ENCODE results near the gene IL26. TPM values are rescaled to one million over a fixed set of nuclear protein-coding genes. Genes with fewer than 3 reads are reported as not detected.

IL26 gene
- total RNA-seq, 2 donors from 2014 or later, result not detected

GRCh38 chr12:68180792-68181744 lies 44.5 kb downstream of the IL26 start:
- no peaks in the 10 kb centered on the region for H3K9me3 ChIP-seq
- TF ChIP-seq CTCF (IDR thresholded peaks at IDR 0.05), result no peak
- no peak for TF ChIP-seq POLR2AphosphoS5 (IDR thresholded peaks at IDR 0.05)
- TF ChIP-seq POLR2A (IDR thresholded peaks at IDR 0.05), result no peak
- DNase-seq (ENCODE audit: low spot score), result no peak
- intact Hi-C loops (cut with DNase I), result no loop called here
- H3K4me1 ChIP-seq (replicated peaks), result no peaks in the 10 kb centered on the region
- H3K27me3 ChIP-seq (replicated peaks; ENCODE audit: insufficient read depth), result no peaks in the 10 kb centered on the region
- H3K4me3 ChIP-seq, result no peak overlapping the region
- H3K27ac ChIP-seq, result no peak overlapping the region
- no peaks in the 10 kb centered on the region for H3K36me3 ChIP-seq
- WGBS, result 74% methylated on average over 3 of the region's 3 CpGs

- intact Hi-C loops (cut with DNase I), result no loop called here
- TF ChIP-seq POLR2A (IDR thresholded peaks at IDR 0.05) (no peak), POLR2AphosphoS5 (IDR thresholded peaks at IDR 0.05) (no peak), CTCF (IDR thresholded peaks at IDR 0.05) (no peak)
- H3K36me3 ChIP-seq, result no peaks in the 10 kb centered on the region
- H3K4me3 ChIP-seq, result no peak overlapping the region
- 87% methylated on average over 3 of the region's 3 CpGs for WGBS
- no peak for DNase-seq (ENCODE audit: low spot score)
- H3K4me1 ChIP-seq (replicated peaks), result no peaks in the 10 kb centered on the region
- no peaks in the 10 kb centered on the region for H3K27me3 ChIP-seq (replicated peaks; ENCODE audit: insufficient read depth)
- H3K9me3 ChIP-seq, result no peaks in the 10 kb centered on the region
- no peak overlapping the region for H3K27ac ChIP-seq
Observed at GRCh38 chr12:68178774-68179439, 46.7 kb downstream of the IL26 start.

- no peak for TF ChIP-seq POLR2AphosphoS5 (IDR thresholded peaks at IDR 0.05)
- TF ChIP-seq CTCF (IDR thresholded peaks at IDR 0.05), result no peak
- TF ChIP-seq POLR2A (IDR thresholded peaks at IDR 0.05), result no peak
- intact Hi-C loops (cut with DNase I), result no loop called here
Observed at GRCh38 chr12:68178184-68178583, 47.4 kb downstream of the IL26 start.

GRCh38 chr12:68177562-68177961 lies 48.0 kb downstream of the IL26 start:
- H3K27me3 ChIP-seq (replicated peaks; ENCODE audit: insufficient read depth), result no peaks in the 10 kb centered on the region
- intact Hi-C loops (cut with DNase I), result no loop called here
- DNase-seq (ENCODE audit: low spot score), result no peak
- H3K27ac ChIP-seq, result no peak overlapping the region
- H3K4me1 ChIP-seq (replicated peaks), result no peaks in the 10 kb centered on the region
- no peaks in the 10 kb centered on the region for H3K36me3 ChIP-seq
- no peaks in the 10 kb centered on the region for H3K9me3 ChIP-seq
- no peak overlapping the region for H3K4me3 ChIP-seq
- no peak for TF ChIP-seq POLR2A (IDR thresholded peaks at IDR 0.05)
- TF ChIP-seq POLR2AphosphoS5 (IDR thresholded peaks at IDR 0.05), result no peak
- TF ChIP-seq CTCF (IDR thresholded peaks at IDR 0.05), result no peak
- 83% methylated on average over 2 of the region's 2 CpGs for WGBS

More at GRCh38 chr12:68178184-68178583, 47.4 kb downstream of the IL26 start:
- Histone ChIP-seq H3K27ac (no peak overlapping the region), H3K27me3 (replicated peaks; ENCODE audit: insufficient read depth) (no peaks in the 10 kb centered on the region), H3K4me3 (no peak overlapping the region), H3K4me1 (replicated peaks) (no peaks in the 10 kb centered on the region), H3K36me3 (no peaks in the 10 kb centered on the region), H3K9me3 (no peaks in the 10 kb centered on the region)
- no peak for DNase-seq (ENCODE audit: low spot score)
